ENCODE data around the gene RYK.

DNA sequence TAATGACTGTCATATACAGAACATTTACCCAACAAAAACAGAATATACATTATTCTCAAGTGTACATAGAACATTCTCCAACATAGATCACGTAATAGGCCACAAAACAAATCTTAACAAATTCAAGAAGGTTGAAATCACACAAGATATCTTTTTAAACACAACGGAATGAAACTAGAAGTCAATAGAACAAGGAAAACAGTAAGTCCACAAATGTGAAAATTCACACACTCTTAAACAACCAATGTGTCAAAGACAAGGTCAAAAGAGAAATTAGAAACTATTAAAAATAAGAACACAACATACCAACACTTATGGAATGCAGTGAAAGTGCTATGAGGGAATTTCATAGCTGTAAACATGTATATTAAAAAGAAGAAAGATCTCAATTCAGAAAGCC is 139.7 kb downstream of the RYK start:
- TF ChIP-seq, protein P1, sequence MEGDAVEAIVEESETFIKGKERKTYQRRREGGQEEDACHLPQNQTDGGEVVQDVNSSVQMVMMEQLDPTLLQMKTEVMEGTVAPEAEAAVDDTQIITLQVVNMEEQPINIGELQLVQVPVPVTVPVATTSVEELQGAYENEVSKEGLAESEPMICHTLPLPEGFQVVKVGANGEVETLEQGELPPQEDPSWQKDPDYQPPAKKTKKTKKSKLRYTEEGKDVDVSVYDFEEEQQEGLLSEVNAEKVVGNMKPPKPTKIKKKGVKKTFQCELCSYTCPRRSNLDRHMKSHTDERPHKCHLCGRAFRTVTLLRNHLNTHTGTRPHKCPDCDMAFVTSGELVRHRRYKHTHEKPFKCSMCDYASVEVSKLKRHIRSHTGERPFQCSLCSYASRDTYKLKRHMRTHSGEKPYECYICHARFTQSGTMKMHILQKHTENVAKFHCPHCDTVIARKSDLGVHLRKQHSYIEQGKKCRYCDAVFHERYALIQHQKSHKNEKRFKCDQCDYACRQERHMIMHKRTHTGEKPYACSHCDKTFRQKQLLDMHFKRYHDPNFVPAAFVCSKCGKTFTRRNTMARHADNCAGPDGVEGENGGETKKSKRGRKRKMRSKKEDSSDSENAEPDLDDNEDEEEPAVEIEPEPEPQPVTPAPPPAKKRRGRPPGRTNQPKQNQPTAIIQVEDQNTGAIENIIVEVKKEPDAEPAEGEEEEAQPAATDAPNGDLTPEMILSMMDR (IDR thresholded peaks at IDR 0.05), result no peak
- TF ChIP-seq NFE2L1 (CRISPR knock-in tag; IDR thresholded peaks at IDR 0.05) (no peak), ZNF121 (CRISPR knock-in tag; IDR thresholded peaks at IDR 0.05) (no peak)
